ENCODE measurements around the gene FOXQ1.
A peak's percentile ranks its signal among the peaks of the same experiment; 100 is the strongest.
"Not testable (repeated sequence)": the region's sequence is repeated elsewhere in the genome, so short reads cannot be mapped to it uniquely, and the experiment has no call there.

The FOXQ1 gene

GRCh38 chr6:1314617-1315016 lies 2.7 kb downstream of the FOXQ1 start:
- TF ChIP-seq CTCF (IDR thresholded peaks at IDR 0.05; ENCODE audit: low read depth, low read length), result no peak
- no peak for DNase-seq (ENCODE audit: extremely low read depth, low read depth)

GRCh38 chr6:1315201-1315559 lies 3.3 kb downstream of the FOXQ1 start:
- DNase-seq (ENCODE audit: extremely low read depth, low read depth), result no peak
- TF ChIP-seq CTCF (IDR thresholded peaks at IDR 0.05; ENCODE audit: low read depth, low read length), result no peak

GRCh38 chr6:1315560-1316386 lies 3.9 kb downstream of the FOXQ1 start:
- no peak for TF ChIP-seq CTCF (IDR thresholded peaks at IDR 0.05; ENCODE audit: low read depth, low read length)
- no peak for DNase-seq (ENCODE audit: extremely low read depth, low read depth)

GRCh38 chr6:1316489-1316971 lies 4.6 kb downstream of the FOXQ1 start:
- no peak for DNase-seq (ENCODE audit: extremely low read depth, low read depth)
- peak; percentile 5; the same call in 1 of the 2 replicates for TF ChIP-seq CTCF (IDR thresholded peaks at IDR 0.05; ENCODE audit: low read depth, low read length)

- no peak for DNase-seq (ENCODE audit: extremely low read depth, low read depth)
- TF ChIP-seq CTCF (IDR thresholded peaks at IDR 0.05; ENCODE audit: low read depth, low read length), result no peak
Observed at GRCh38 chr6:1317302-1317815, 5.5 kb downstream of the FOXQ1 start.

GRCh38 chr6:1318036-1318435 lies 6.1 kb downstream of the FOXQ1 start:
- no peak for DNase-seq (ENCODE audit: extremely low read depth, low read depth)
- TF ChIP-seq CTCF (IDR thresholded peaks at IDR 0.05; ENCODE audit: low read depth, low read length), result no peak

- not testable (repeated sequence) for DNase-seq (ENCODE audit: extremely low read depth, low read depth)
Observed at GRCh38 chr6:1318584-1318983, 6.7 kb downstream of the FOXQ1 start.

Data from AG09319 (cell line).